ENCODE measurements around the gene UBB. TPM values are rescaled to one million over a fixed set of nuclear protein-coding genes. Genes with fewer than 3 reads are reported as not detected.
A peak's percentile ranks its signal among the peaks of the same experiment; 100 is the strongest.

UBB gene
- 1,250 and 1,335 TPM in 2 replicates for total RNA-seq
- 2,041 and 2,117 TPM in 2 replicates for polyA plus RNA-seq

GRCh38 chr17:16380640-16381495, at the start of gene UBB:
UBB (plus strand) TSS chr17:16381091; CDS start chr17:16381908, 817 bp downstream.
- Histone ChIP-seq H3K4me1 (ENCODE audit: insufficient read depth) (peaks cover 13% of the 10 kb centered on the region), H3K9me3 (ENCODE audit: low read depth) (no peaks in the 10 kb centered on the region), H3K4me2 (peak within 1 kb of the TSS; percentile 71), H3K27ac (peak within 1 kb of the TSS; percentile 99), H3K9me2 (replicated peaks; ENCODE audit: insufficient read depth) (no peaks in the 10 kb centered on the region), H3K27me3 (no peaks in the 10 kb centered on the region), H3K4me3 (peak within 1 kb of the TSS; percentile 55), H3K36me3 (replicated peaks; ENCODE audit: insufficient read depth, low read depth) (peaks cover 8% of the 10 kb centered on the region), H4K20me1 (ENCODE audit: insufficient read depth, poor library complexity, severe bottlenecking) (peaks cover 30% of the 10 kb centered on the region), H3K79me2 (peaks cover 35% of the 10 kb centered on the region), H2AFZ (peak within 1 kb of the TSS; percentile 83)
- WGBS (ENCODE audit: low lambda C conversion rate, missing lambda C conversion rate): 3% methylated on average over 48 of the region's 67 CpGs
- no peak for TF ChIP-seq CTCF (IDR thresholded peaks at IDR 0.05; ENCODE audit: poor library complexity)
- TF ChIP-seq EZH2phosphoT487 (IDR thresholded peaks at IDR 0.05; ENCODE audit: low read depth, severe bottlenecking, unreplicated experiment): no peak
- TF ChIP-seq EZH2 (IDR thresholded peaks at IDR 0.05; ENCODE audit: borderline replicate concordance): no peak
- peak; percentile 97 for DNase-seq (ENCODE audit: low spot score)

- Histone ChIP-seq H2AFZ (no peak overlapping the region), H3K27me3 (no peaks in the 10 kb centered on the region), H3K36me3 (replicated peaks; ENCODE audit: insufficient read depth, low read depth) (no peaks in the 10 kb centered on the region), H4K20me1 (ENCODE audit: insufficient read depth, poor library complexity, severe bottlenecking) (no peaks in the 10 kb centered on the region), H3K79me2 (no peaks in the 10 kb centered on the region), H3K9me3 (ENCODE audit: low read depth) (no peaks in the 10 kb centered on the region), H3K9me2 (replicated peaks; ENCODE audit: insufficient read depth) (no peaks in the 10 kb centered on the region), H3K27ac (no peak overlapping the region), H3K4me2 (no peak overlapping the region), H3K4me1 (ENCODE audit: insufficient read depth) (peaks cover 6% of the 10 kb centered on the region), H3K4me3 (no peak overlapping the region)
- TF ChIP-seq EZH2phosphoT487 (IDR thresholded peaks at IDR 0.05; ENCODE audit: low read depth, severe bottlenecking, unreplicated experiment): no peak
- TF ChIP-seq EZH2 (IDR thresholded peaks at IDR 0.05; ENCODE audit: borderline replicate concordance): no peak
- no peak for TF ChIP-seq CTCF (IDR thresholded peaks at IDR 0.05; ENCODE audit: poor library complexity)
- whole genome bisulfite sequencing (ENCODE audit: low lambda C conversion rate, missing lambda C conversion rate): 96% methylated on average over 3 of the region's 3 CpGs
- DNase-seq (ENCODE audit: low spot score): no peak
These were observed 42.5 kb upstream of the UBB start for GRCh38 chr17:16338391-16338790.

GRCh38 chr17:16339402-16339801, 41.5 kb upstream of the UBB start:
- no peak for DNase-seq (ENCODE audit: low spot score)
- H3K36me3 ChIP-seq (replicated peaks; ENCODE audit: insufficient read depth, low read depth): no peaks in the 10 kb centered on the region
- no peak overlapping the region for H3K4me2 ChIP-seq
- no peaks in the 10 kb centered on the region for H3K9me3 ChIP-seq (ENCODE audit: low read depth)
- no peaks in the 10 kb centered on the region for H3K9me2 ChIP-seq (replicated peaks; ENCODE audit: insufficient read depth)
- TF ChIP-seq EZH2 (IDR thresholded peaks at IDR 0.05; ENCODE audit: borderline replicate concordance) (no peak), EZH2phosphoT487 (IDR thresholded peaks at IDR 0.05; ENCODE audit: low read depth, severe bottlenecking, unreplicated experiment) (no peak), CTCF (IDR thresholded peaks at IDR 0.05; ENCODE audit: poor library complexity) (no peak)
- no peaks in the 10 kb centered on the region for H3K27me3 ChIP-seq
- 100% methylated on average over 1 of the region's 1 CpG for WGBS (ENCODE audit: low lambda C conversion rate, missing lambda C conversion rate)
- H3K4me3 ChIP-seq: no peak overlapping the region
- no peak overlapping the region for H2AFZ ChIP-seq
- no peaks in the 10 kb centered on the region for H4K20me1 ChIP-seq (ENCODE audit: insufficient read depth, poor library complexity, severe bottlenecking)
- H3K27ac ChIP-seq: peak overlapping the region; percentile 51
- H3K79me2 ChIP-seq: no peaks in the 10 kb centered on the region
- peaks cover 6% of the 10 kb centered on the region for H3K4me1 ChIP-seq (ENCODE audit: insufficient read depth)

Data from hepatocyte (in vitro differentiated cells).